Naive thymus-derived CD8-positive, alpha-beta T cell (primary cell): ENCODE measurements around the gene SMPD3. TPM values are rescaled to one million over a fixed set of nuclear protein-coding genes. Genes with fewer than 3 reads are reported as not detected.

Experiments used
- ATAC-seq, 2 donors: fragments of 150-1000 bp; cut with Tn5 transposase in 1 of 2; sonication (Bioruptor Pico), chemical (Tn5 transposase) in 1 of 2; 1 replicate in 1 of 2; 2 replicates in 1 of 2; pipeline ENCODE4 v1.10.0; 2021; ENCODE audit warnings: mild to moderate bottlenecking in 2 of 2, moderate library complexity in 2 of 2
- POLR2A ChIA-PET: fragments of 350-600 bp; sonication (Branson Sonifier 250); formaldehyde crosslinking; loops from one replicate; lab custom pipeline; 2021; ENCODE audit warnings: antibody characterized with exemption; lab: Charles Lee
- DNase-seq, 10 donors: peaks; one replicate each; pipeline versions ENCODE4 v3.0.0 to v3.0.0-alpha.2; 2020 to 2022
- H3K27ac Mint-ChIP-seq, 10 donors: one replicate each; pipeline ENCODE4 v1.8.0; 2020 to 2022; ENCODE audit warnings: mild to moderate bottlenecking in 10 of 10, mixed read lengths in 10 of 10, moderate library complexity in 4 of 10, inconsistent platforms in 1 of 10
- H3K27me3 Mint-ChIP-seq, 5 donors: one replicate each; pipeline ENCODE4 v1.8.0; 2021 to 2022; ENCODE audit warnings: mixed read lengths in 5 of 5
- H3K36me3 Mint-ChIP-seq, 3 donors: one replicate each; pipeline ENCODE4 v1.8.0; 2020 to 2022; ENCODE audit warnings: mixed read lengths in 3 of 3, mild to moderate bottlenecking in 2 of 3, inconsistent platforms in 1 of 3
- H3K4me1 Mint-ChIP-seq, 4 donors: one replicate each; pipeline ENCODE4 v1.8.0; 2021 to 2022; ENCODE audit warnings: mixed read lengths in 4 of 4
- H3K4me3 Mint-ChIP-seq, 10 donors: one replicate each; pipeline ENCODE4 v1.8.0; 2020 to 2022; ENCODE audit warnings: mild to moderate bottlenecking in 10 of 10, mixed read lengths in 10 of 10, moderate library complexity in 6 of 10, inconsistent platforms in 1 of 10
- H3K9me3 Mint-ChIP-seq, 9 donors: one replicate each; pipeline ENCODE4 v1.8.0; 2020 to 2022; ENCODE audit warnings: mixed read lengths in 9 of 9, mild to moderate bottlenecking in 3 of 9, inconsistent platforms in 1 of 9, moderate library complexity in 1 of 9
- polyA plus RNA-seq, 3 donors: library from polyadenylated mRNA; unstranded; fragments of 300-500 nt; fragmentation: Illumina TruSeq; gene quantifications; one replicate each; pipeline ENCODE4 v1.2.3, GENCODE V29; 2021
- total RNA-seq, 8 experiments: library from RNA in 2 of 8; stranded (reverse) in 2 of 8; gene quantifications; one replicate each; pipeline ENCODE4 v1.2.3 and lab custom pipeline; 2021 to 2026

SMPD3 gene
- total and polyA plus RNA-seq, 5 experiments from 2014 or later, result 0.27 to 3.5 (median 0.88) TPM

DNA sequence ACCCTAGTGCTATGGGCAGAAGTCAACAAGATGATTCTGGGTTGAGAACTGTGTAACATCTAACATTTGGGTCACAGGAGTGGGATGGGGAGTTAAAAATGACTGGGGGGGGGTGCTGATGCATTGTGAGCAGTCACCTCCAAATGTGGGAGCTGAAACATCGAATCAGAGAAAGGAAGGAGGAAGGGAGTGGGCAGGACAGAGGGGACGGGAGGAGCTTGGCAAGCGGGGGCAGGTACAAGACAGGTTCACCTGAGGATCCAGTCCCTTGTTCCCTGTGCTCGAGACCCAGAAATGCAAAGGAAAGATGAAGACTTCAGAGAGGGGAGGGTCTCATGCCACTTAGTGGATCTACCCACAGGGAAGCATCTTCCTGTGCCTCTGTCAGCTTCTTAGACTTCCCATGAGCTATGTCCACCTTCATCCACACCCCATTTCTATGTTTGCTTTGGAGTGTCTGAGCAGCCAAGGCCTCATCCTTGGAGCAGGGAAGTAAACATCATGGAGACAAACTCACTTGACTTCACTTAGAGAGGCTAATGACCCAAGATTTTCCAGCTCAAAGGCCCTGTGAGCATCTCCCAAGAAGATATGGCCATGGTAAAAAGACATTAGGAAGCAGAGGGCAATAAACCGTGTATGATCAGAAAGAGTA is 20.5 kb downstream of the SMPD3 start:
- Mint-ChIP-seq H3K4me1 (peaks cover 5 to 20% (median 18%) of the 10 kb centered on the region in 4 donors), H3K9me3 (no peaks in the 10 kb centered on the region), H3K4me3 (no peak overlapping the region), H3K27me3 (no peaks in the 10 kb centered on the region), H3K36me3 (no peaks in the 10 kb centered on the region), H3K27ac (no peak overlapping the region)
- ATAC-seq, result no peak
- POLR2A ChIA-PET, result no interaction called here
- no peak for DNase-seq

DNA sequence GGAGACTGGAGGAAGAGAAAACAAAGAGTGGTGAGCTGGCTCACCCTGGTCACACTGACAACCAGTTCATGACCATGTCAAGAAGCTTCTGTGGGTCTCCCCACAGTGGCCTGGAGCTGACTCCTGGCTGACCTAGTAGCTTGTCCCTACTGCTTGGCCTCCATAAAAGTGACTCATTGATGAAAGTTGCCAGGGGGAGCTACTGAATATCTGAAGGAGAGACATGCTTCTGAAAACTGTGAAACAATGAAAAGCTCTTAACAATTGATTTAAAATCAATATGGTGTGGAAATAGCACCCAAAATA is 22.0 kb downstream of the SMPD3 start:
- Mint-ChIP-seq H3K4me1 (peaks cover 6 to 20% (median 20%) of the 10 kb centered on the region in 4 donors), H3K36me3 (no peaks in the 10 kb centered on the region), H3K4me3 (no peak overlapping the region), H3K27ac (peak overlapping the region in 4 of 10 donors; percentile 34 to 63 (median 60)), H3K9me3 (no peaks in the 10 kb centered on the region), H3K27me3 (no peaks in the 10 kb centered on the region)
- ATAC-seq (no peak), DNase-seq (no peak)
- POLR2A ChIA-PET, result interaction anchor here (0.5 to 1.5 kb wide), 3 partner anchors 9 to 487 kb away, joined by 3 to 18 read pairs (median 5); no protein-coding TSS in a partner anchor

DNA sequence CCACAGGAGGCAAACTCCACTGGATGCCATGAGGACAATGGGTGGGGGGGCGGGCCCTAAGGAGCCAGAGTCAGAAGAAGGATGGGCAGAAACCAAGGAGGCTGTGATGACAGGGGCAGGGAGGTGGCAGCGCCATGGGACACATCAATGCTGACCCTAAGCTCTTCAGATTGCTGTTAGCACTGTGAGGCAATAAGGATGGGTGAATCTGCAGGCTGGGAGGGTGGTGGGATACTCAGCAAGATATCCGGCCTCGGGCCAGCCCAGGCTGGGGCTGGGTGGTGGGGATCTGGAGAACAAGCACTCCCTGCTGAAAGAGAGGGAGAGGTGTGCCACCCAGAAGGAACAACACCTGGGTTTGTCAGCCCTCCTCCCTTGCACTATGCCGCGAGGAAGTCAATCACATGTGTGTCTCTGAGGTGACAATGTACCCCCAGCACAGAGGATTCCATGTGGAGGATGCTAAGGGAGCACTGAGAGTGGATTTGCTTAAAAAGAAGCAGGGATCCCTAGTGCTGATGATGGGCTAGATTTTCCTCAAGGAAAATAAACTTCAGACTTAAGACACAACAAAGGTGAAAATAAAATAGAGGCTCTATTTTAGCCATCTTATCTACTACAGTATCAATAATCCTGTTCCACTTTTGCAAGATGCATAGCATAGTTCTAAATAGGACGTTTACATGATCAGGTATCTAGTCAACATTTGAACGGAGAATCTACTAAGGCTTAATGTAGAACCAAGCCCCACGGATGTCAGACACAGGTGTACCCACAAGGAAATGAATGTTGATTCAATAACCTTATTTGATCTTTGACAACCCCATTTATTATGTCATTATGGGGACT is 22.6 kb downstream of the SMPD3 start:
- no peaks in the 10 kb centered on the region for H3K27me3 Mint-ChIP-seq
- POLR2A ChIA-PET, result interaction anchor here (1.1 to 1.5 kb wide), 2 partner anchors 8 to 44 kb away, joined by 3 to 18 read pairs; no protein-coding TSS in a partner anchor
- DNase-seq (no peak), ATAC-seq (peak; percentile 37 to 48)
- H3K4me1 Mint-ChIP-seq, result peaks cover 10 to 24% (median 17%) of the 10 kb centered on the region in 4 donors
- no peaks in the 10 kb centered on the region for H3K9me3 Mint-ChIP-seq
- no peak overlapping the region for H3K4me3 Mint-ChIP-seq
- no peaks in the 10 kb centered on the region for H3K36me3 Mint-ChIP-seq
- peak overlapping the region in 6 of 10 donors; percentile 34 to 63 (median 59) for H3K27ac Mint-ChIP-seq

DNA sequence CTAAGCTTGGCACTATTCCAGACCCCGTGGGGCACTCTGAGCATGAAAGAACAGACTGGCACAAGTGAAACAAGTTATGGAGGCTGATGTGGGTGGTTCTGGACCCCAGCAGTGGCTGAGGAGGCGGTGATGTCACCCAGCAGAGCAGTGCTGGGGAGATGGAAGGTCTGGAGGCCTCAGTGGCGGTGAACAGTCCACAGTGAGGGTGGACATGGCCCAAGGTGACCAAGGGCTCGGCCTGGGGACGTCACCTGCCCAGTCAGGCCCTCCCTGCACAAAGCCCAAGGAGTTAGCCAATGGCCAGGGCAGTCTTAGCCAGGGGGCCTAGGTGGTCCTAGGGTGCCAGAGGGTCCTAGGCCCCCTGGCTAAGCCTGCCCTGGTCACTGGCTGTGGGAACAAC is 24.5 kb downstream of the SMPD3 start:
- H3K4me3 Mint-ChIP-seq, result no peak overlapping the region
- no peak overlapping the region for H3K27ac Mint-ChIP-seq
- POLR2A ChIA-PET, result interaction anchor here (1.0 to 1.6 kb wide), 2 partner anchors 8 to 53 kb away, joined by 3 read pairs; no protein-coding TSS in a partner anchor
- DNase-seq (no peak), ATAC-seq (no peak)
- peaks cover 16 to 38% (median 24%) of the 10 kb centered on the region in 4 donors for H3K4me1 Mint-ChIP-seq
- H3K9me3 Mint-ChIP-seq, result no peaks in the 10 kb centered on the region
- no peaks in the 10 kb centered on the region for H3K27me3 Mint-ChIP-seq
- no peaks in the 10 kb centered on the region for H3K36me3 Mint-ChIP-seq

DNA sequence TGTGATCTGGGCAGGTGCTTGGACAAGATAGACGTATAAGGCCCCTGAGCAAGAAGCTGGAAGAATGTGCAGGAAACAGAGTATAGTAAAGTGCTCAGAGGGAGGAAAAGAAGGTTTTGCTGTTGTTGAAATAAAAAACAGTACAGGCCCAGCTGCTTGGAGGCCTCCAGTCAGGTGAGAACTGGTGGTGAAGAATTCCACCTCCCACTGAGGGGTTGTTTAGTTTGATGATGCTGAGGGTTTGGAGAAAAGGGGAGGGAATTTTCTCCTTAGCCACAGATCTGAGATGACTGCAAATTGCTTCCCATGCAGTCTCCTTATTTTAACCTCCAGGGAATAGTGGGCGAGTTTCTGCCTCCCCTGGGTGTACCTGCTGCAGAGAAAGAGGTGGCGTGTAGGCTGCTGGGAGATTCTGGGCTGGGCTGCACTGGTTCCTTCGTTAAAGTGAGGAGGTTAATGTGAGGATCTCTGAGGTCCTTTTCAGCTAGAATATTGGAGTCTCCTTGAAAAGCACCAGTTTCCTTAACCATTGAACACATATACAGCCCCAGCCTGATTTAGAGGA is 25.8 kb downstream of the SMPD3 start:
- POLR2A ChIA-PET, result interaction anchor here (0.5 to 1.6 kb wide), 3 partner anchors 9 to 171 kb away, joined by 3 read pairs; no protein-coding TSS in a partner anchor
- Mint-ChIP-seq H3K4me1 (peaks cover 27 to 51% (median 37%) of the 10 kb centered on the region in 4 donors), H3K9me3 (no peaks in the 10 kb centered on the region), H3K36me3 (no peaks in the 10 kb centered on the region), H3K27ac (peak overlapping the region in 2 of 10 donors; percentile 29 to 35), H3K27me3 (no peaks in the 10 kb centered on the region), H3K4me3 (no peak overlapping the region)
- DNase-seq (no peak), ATAC-seq (no peak)

DNA sequence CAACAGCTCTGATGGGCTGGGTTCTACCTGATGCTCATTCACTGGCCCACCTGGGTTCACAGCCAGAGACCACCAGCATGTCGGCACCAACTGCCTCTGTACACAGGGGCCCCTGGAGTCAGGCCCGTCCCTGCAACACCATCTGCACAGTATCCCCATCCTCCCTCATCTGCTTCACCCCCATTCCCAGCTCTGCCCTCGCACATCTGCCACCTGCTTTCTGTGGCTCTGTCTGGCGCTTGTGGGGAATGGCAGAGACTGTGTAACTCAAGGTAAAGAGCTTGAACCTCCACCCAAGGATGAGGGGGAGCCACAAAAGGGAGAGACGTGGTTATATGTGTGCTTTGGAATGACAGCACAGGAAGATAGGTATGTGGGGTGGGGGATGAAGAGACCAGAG is 27.2 kb downstream of the SMPD3 start:
- H3K4me1 Mint-ChIP-seq, result peaks cover 37 to 61% (median 48%) of the 10 kb centered on the region in 4 donors
- H3K9me3 Mint-ChIP-seq, result no peaks in the 10 kb centered on the region
- no peaks in the 10 kb centered on the region for H3K36me3 Mint-ChIP-seq
- no peak for ATAC-seq
- POLR2A ChIA-PET, result interaction anchor here (1.0 to 1.3 kb wide), 2 partner anchors 27 to 28 kb away, joined by 3 read pairs; partner anchors contain the start of gene SMPD3
- no peaks in the 10 kb centered on the region for H3K27me3 Mint-ChIP-seq
- peak overlapping the region in 3 of 10 donors; percentile 31 to 47 (median 41) for H3K27ac Mint-ChIP-seq
- no peak overlapping the region for H3K4me3 Mint-ChIP-seq
- no peak for DNase-seq

DNA sequence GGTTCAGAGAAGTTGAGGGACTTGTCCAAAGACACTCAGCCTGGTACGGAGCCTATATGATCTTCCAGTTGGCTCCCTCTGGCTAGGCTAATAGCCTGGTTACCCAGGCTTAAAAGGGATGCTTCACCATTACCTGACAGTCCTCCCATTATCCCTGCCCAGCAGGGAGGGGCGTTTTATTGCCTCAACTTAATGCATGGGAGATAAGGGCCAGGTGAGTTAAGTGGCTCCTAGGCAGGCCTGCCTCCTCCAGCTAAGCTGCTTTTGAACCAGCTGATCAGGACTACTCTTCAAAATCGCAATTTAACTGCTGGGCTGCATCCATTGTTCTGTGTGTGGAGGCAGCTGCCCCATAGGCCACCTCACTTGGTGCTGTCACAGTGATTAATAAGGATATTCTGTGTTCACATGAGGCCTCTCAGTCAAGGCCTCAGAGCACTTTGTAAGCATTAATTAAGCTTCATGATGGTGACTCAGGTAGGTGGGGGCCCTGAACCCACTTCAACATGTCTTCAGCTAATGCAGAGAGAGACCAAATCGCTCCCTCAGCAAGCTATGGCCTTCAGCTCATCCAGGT is 27.9 kb downstream of the SMPD3 start:
- DNase-seq (no peak), ATAC-seq (no peak)
- Mint-ChIP-seq H3K36me3 (no peaks in the 10 kb centered on the region), H3K4me3 (no peak overlapping the region), H3K9me3 (no peaks in the 10 kb centered on the region), H3K27me3 (no peaks in the 10 kb centered on the region), H3K27ac (peak overlapping the region in 3 of 10 donors; percentile 37 to 97 (median 96)), H3K4me1 (peaks cover 35 to 59% (median 45%) of the 10 kb centered on the region in 4 donors)
- POLR2A ChIA-PET, result interaction anchor here (1.0 to 1.3 kb wide), 2 partner anchors 28 to 423 kb away, joined by 3 read pairs; partner anchors contain the start of genes SMPD3 and TANGO6

DNA sequence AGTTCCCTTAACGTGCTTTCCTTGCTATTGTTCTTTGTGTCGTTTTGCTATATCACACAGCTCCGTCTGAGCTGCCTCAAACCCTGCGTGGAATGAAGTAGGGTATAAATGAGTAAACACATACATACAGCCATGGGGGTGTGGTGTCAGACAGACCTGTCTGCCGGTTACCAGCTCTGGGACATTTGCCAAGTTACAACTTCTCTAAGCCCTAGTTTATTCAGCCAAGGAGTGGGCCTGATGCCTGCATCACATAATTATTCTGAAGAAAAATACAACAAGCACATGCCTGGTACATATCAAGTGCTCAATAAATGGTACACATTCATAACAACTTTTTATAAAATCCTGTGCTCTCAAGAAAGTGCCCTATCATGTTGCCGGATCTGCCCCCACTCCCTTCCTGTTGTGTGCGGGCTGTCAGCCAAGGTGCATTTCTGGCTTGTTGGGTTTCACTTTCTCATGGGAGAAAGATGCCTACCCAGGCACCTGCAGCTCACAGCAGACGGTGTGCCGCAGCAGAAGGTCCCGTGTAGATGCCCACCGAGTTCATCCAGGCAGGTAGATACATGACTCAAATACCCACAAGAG is 30.5 kb downstream of the SMPD3 start:
- Mint-ChIP-seq H3K4me1 (peaks cover 39 to 57% (median 47%) of the 10 kb centered on the region in 4 donors), H3K9me3 (no peaks in the 10 kb centered on the region), H3K4me3 (peak overlapping the region; percentile 75 to 87 (median 84)), H3K36me3 (no peaks in the 10 kb centered on the region), H3K27me3 (no peaks in the 10 kb centered on the region), H3K27ac (peak overlapping the region; percentile 94 to 99 (median 96))
- peak; percentile 44 to 88 (median 74) for DNase-seq
- POLR2A ChIA-PET, result interaction anchor here (0.7 to 4.0 kb wide), 19 partner anchors 9 to 904 kb away, joined by 3 to 24 read pairs (median 5); partner anchors contain the start of gene SMPD3
- peak; percentile 92 for ATAC-seq

DNA sequence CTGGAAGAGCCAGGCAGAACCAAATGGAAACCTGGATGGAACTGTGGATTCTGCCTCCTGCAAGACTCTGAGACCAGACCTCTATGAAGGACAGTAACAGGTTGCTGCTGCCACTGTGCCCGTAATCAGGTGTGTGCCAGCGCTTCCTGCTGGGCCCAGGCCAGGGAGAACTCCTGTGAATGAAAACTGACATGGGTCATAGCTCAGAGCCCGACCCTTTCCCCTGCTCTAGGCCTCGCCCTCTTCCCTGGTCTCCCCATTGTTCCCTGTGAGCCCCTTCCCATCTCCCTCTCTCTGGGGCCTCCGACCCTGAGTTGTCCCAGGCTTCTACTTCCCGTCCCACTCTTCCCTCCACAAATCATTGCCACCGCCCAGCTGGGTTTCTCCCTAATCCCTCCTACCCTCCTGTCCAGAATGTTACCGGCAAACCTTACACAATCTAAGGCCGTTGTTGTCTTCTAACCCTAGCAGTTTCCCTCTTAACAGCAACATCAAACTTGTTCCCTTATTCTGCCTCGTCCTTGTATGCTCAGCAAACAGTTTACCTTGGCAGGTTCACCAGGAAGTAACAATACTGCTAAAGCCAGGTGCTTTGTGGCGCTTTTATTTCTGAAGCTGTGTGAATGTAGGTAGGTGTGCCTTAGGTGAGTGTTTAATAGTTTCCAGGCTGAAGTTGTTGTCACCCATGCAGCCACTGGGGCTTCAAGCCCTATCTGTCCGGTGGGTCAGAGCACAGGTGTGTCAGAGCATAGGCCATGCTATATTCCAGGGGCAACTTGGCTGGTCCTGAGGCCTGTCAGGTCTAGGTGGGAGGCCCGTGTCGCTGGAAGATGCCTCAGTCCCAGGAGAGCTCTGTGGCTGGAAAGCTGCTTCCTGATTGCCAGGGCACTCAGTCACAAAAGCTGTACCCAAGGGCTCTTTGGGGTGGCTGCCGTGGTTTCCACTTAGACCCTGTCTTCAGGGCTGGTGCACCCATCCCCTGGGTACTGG is 32.0 kb downstream of the SMPD3 start:
- peak overlapping the region in 3 of 10 donors; percentile 3 to 24 (median 13) for H3K4me3 Mint-ChIP-seq
- no peaks in the 10 kb centered on the region for H3K9me3 Mint-ChIP-seq
- no peaks in the 10 kb centered on the region for H3K27me3 Mint-ChIP-seq
- POLR2A ChIA-PET, result interaction anchor here (0.7 to 4.0 kb wide), 14 partner anchors 7 to 170 kb away, joined by 3 to 24 read pairs (median 7); no protein-coding TSS in a partner anchor
- H3K4me1 Mint-ChIP-seq, result peaks cover 37 to 56% (median 46%) of the 10 kb centered on the region in 4 donors
- ATAC-seq, result no peak
- no peaks in the 10 kb centered on the region for H3K36me3 Mint-ChIP-seq
- DNase-seq, result no peak
- peak overlapping the region; percentile 22 to 98 (median 96) for H3K27ac Mint-ChIP-seq

DNA sequence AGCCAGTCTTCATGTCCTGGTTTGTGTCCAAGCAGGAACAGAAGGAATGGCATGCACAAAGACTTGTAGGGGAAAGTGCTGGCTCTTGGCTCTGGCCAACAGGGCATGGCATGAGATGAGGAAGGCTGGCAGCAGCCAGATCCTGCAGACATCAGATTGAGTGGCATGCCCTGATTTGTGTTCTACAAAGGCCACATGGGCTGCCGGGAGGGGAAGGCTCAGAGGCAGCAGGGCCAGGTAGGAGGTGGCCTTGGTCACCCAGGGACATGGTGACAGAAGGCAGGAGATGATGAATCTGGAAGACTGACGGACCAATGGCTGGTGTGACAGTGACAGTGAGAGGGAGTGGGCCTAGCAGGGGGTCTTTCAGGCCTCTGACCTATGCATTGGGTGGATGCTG is 33.7 kb downstream of the SMPD3 start:
- Mint-ChIP-seq H3K27me3 (no peaks in the 10 kb centered on the region), H3K4me1 (peaks cover 33 to 49% (median 44%) of the 10 kb centered on the region in 4 donors), H3K4me3 (no peak overlapping the region), H3K36me3 (no peaks in the 10 kb centered on the region), H3K27ac (peak overlapping the region in 6 of 10 donors; percentile 55 to 91 (median 70)), H3K9me3 (no peaks in the 10 kb centered on the region)
- POLR2A ChIA-PET, result interaction anchor here (1.0 kb wide), 1 partner anchor 20 kb away, joined by 3 read pairs; no protein-coding TSS in a partner anchor
- ATAC-seq (no peak), DNase-seq (no peak)

DNA sequence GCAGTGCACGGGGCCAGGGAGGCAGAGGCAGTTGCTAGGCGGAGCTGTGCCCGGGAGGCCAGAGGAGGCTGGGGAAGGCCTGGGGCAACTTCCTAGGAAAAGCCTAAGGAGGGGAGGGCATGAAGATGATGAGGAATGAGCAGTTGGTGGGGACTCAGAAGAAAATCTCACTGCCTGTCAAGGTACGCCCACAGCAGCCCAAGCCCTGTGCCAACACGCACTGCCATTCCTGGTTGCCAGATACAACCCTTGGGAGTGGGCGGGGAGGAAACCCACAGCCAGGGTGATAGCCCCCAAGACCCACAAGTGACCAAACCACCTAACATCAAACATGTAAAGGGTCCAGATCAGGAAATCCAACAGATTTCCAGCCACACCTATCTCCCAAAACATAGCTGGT is 36.2 kb downstream of the SMPD3 start:
- no peak overlapping the region for H3K4me3 Mint-ChIP-seq
- POLR2A ChIA-PET, result no interaction called here
- H3K36me3 Mint-ChIP-seq, result no peaks in the 10 kb centered on the region
- no peak for ATAC-seq
- H3K27me3 Mint-ChIP-seq, result no peaks in the 10 kb centered on the region
- DNase-seq, result no peak
- H3K4me1 Mint-ChIP-seq, result peaks cover 12 to 24% (median 20%) of the 10 kb centered on the region in 4 donors
- no peaks in the 10 kb centered on the region for H3K9me3 Mint-ChIP-seq
- H3K27ac Mint-ChIP-seq, result peak overlapping the region in 1 of 10 donors; percentile 28
